ENCODE data around the gene BLOC1S6. TPM values are rescaled to one million over a fixed set of nuclear protein-coding genes. Genes with fewer than 3 reads are reported as not detected.
A peak's percentile ranks its signal among the peaks of the same experiment; 100 is the strongest.

The BLOC1S6 gene
- total and polyA plus RNA-seq, 2 of the 13 experiments (the other 11 are each of a cell fraction or from before 2014, with no cell fraction given), result 11.8 to 44.3 TPM

DNA sequence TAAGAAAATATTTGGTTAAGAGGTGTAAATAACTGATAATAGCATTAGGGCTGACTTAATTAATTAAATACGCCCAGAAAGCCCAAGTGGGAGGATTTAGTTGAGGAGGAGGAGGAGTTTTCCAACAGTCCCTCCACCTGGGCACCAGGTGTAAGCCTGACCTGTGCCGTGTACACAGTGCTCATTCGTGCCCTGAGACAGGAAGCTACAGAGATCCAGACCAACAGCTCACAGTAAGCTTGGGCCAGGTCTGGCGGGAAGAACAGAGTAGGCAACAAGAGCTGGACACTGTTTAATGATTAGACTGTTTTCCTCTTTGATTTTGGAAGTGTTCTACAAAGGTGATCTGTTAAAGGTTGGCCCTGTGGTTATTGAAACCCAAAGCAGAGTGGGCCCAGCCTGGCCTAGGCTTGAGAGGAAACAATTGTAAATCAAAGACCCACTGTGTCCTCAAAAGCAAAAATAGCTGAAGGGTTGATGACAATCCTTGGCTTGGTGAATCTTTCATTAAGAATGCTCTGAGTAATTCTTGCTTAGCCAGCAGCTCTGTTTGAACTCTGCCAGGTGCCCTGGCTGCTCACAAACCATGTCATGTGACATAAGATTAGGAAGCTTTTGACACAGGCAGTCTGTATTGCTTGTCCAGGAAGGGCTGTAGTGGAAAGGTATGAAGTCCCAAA, 61.5 kb downstream of the BLOC1S6 start (continued):
- TF ChIP-seq, protein P1, sequence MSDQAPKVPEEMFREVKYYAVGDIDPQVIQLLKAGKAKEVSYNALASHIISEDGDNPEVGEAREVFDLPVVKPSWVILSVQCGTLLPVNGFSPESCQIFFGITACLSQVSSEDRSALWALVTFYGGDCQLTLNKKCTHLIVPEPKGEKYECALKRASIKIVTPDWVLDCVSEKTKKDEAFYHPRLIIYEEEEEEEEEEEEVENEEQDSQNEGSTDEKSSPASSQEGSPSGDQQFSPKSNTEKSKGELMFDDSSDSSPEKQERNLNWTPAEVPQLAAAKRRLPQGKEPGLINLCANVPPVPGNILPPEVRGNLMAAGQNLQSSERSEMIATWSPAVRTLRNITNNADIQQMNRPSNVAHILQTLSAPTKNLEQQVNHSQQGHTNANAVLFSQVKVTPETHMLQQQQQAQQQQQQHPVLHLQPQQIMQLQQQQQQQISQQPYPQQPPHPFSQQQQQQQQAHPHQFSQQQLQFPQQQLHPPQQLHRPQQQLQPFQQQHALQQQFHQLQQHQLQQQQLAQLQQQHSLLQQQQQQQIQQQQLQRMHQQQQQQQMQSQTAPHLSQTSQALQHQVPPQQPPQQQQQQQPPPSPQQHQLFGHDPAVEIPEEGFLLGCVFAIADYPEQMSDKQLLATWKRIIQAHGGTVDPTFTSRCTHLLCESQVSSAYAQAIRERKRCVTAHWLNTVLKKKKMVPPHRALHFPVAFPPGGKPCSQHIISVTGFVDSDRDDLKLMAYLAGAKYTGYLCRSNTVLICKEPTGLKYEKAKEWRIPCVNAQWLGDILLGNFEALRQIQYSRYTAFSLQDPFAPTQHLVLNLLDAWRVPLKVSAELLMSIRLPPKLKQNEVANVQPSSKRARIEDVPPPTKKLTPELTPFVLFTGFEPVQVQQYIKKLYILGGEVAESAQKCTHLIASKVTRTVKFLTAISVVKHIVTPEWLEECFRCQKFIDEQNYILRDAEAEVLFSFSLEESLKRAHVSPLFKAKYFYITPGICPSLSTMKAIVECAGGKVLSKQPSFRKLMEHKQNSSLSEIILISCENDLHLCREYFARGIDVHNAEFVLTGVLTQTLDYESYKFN (CRISPR knock-in tag; conservative IDR thresholded peaks at IDR 0.05), result peak; percentile 20; the same call in 1 of the 2 replicates
- TF ChIP-seq CEBPG (CRISPR knock-in tag; IDR thresholded peaks at IDR 0.05) (peak; percentile 4; the same call in 1 of the 2 replicates), ZNF678 (CRISPR knock-in tag; IDR thresholded peaks at IDR 0.05) (no peak), LCORL (IDR thresholded peaks at IDR 0.05) (no peak), LCORL (CRISPR knock-in tag; IDR thresholded peaks at IDR 0.05) (no peak), NR2C2 (CRISPR knock-in tag; IDR thresholded peaks at IDR 0.05; ENCODE audit: borderline replicate concordance) (no peak), HNF1A (IDR thresholded peaks at IDR 0.05; ENCODE audit: low read depth) (peak; percentile 37; the same call in 1 of the 2 replicates), HNF1A (CRISPR knock-in tag; IDR thresholded peaks at IDR 0.05; ENCODE audit: borderline replicate concordance) (0 out of 2 replicates have a peak, but pooled peaks have one; percentile 47), BCL6 (CRISPR knock-in tag; IDR thresholded peaks at IDR 0.05) (peak; percentile 34; the same call in 1 of the 2 replicates)
- TF ChIP-seq, protein P2, sequence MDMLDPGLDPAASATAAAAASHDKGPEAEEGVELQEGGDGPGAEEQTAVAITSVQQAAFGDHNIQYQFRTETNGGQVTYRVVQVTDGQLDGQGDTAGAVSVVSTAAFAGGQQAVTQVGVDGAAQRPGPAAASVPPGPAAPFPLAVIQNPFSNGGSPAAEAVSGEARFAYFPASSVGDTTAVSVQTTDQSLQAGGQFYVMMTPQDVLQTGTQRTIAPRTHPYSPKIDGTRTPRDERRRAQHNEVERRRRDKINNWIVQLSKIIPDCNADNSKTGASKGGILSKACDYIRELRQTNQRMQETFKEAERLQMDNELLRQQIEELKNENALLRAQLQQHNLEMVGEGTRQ (IDR thresholded peaks at IDR 0.05; ENCODE audit: low read depth, low read length), result 0 out of 2 replicates have a peak, but pooled peaks have one; percentile 7
- TF ChIP-seq, protein P2 (CRISPR knock-in tag; IDR thresholded peaks at IDR 0.05; ENCODE audit: borderline replicate concordance), result no peak; the same call in 1 of the 2 replicates
- TF ChIP-seq, protein P3, sequence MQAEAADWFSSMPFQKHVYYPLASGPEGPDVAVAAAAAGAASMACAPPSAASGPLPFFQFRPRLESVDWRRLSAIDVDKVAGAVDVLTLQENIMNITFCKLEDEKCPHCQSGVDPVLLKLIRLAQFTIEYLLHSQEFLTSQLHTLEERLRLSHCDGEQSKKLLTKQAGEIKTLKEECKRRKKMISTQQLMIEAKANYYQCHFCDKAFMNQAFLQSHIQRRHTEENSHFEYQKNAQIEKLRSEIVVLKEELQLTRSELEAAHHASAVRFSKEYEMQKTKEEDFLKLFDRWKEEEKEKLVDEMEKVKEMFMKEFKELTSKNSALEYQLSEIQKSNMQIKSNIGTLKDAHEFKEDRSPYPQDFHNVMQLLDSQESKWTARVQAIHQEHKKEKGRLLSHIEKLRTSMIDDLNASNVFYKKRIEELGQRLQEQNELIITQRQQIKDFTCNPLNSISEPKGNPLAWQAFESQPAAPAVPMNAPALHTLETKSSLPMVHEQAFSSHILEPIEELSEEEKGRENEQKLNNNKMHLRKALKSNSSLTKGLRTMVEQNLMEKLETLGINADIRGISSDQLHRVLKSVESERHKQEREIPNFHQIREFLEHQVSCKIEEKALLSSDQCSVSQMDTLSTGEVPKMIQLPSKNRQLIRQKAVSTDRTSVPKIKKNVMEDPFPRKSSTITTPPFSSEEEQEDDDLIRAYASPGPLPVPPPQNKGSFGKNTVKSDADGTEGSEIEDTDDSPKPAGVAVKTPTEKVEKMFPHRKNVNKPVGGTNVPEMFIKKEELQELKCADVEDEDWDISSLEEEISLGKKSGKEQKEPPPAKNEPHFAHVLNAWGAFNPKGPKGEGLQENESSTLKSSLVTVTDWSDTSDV (CRISPR knock-in tag; IDR thresholded peaks at IDR 0.05), result no peak
- TF ChIP-seq, protein P4, sequence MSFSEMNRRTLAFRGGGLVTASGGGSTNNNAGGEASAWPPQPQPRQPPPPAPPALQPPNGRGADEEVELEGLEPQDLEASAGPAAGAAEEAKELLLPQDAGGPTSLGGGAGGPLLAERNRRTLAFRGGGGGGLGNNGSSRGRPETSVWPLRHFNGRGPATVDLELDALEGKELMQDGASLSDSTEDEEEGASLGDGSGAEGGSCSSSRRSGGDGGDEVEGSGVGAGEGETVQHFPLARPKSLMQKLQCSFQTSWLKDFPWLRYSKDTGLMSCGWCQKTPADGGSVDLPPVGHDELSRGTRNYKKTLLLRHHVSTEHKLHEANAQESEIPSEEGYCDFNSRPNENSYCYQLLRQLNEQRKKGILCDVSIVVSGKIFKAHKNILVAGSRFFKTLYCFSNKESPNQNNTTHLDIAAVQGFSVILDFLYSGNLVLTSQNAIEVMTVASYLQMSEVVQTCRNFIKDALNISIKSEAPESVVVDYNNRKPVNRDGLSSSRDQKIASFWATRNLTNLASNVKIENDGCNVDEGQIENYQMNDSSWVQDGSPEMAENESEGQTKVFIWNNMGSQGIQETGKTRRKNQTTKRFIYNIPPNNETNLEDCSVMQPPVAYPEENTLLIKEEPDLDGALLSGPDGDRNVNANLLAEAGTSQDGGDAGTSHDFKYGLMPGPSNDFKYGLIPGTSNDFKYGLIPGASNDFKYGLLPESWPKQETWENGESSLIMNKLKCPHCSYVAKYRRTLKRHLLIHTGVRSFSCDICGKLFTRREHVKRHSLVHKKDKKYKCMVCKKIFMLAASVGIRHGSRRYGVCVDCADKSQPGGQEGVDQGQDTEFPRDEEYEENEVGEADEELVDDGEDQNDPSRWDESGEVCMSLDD (CRISPR knock-in tag; IDR thresholded peaks at IDR 0.05; ENCODE audit: borderline replicate concordance), result no peak

Data from HepG2 (cell line).